Hematopoietic multipotent progenitor cell treated with erythropoietin and hydrocortisone succinate and interleukin-3 and kit ligand, for 4 days (in vitro differentiated cells): ENCODE measurements around the gene BHMT2.

ENCODE experiments used
- DNase-seq: peaks from one replicate; pipeline ENCODE4 v3.0.0-alpha.2; 2015

BHMT2 gene

GRCh38 chr5:79074641-79075040 is 5.1 kb downstream of the BHMT2 start:
- no peak for DNase-seq

- DNase-seq, result peak; percentile 6
Observed at GRCh38 chr5:79075646-79076426, 6.3 kb downstream of the BHMT2 start.

- DNase-seq, result no peak
Observed at GRCh38 chr5:79076819-79077218, 7.3 kb downstream of the BHMT2 start.

- no peak for DNase-seq
Observed at GRCh38 chr5:79077680-79078365, 8.3 kb downstream of the BHMT2 start.

GRCh38 chr5:79080804-79081203 is 11.2 kb downstream of the BHMT2 start:
- DNase-seq, result no peak

GRCh38 chr5:79081779-79082178 is 12.2 kb downstream of the BHMT2 start:
- DNase-seq, result no peak

- DNase-seq, result no peak
Observed at GRCh38 chr5:79086116-79086515, 16.5 kb downstream of the BHMT2 start.

GRCh38 chr5:79088507-79088906 is 18.9 kb downstream of the BHMT2 start:
- DNase-seq, result no peak

GRCh38 chr5:79091064-79091463 is 21.5 kb downstream of the BHMT2 start:
- DNase-seq, result no peak

- DNase-seq, result peak; percentile 50
Observed at GRCh38 chr5:79093762-79094161, 24.2 kb downstream of the BHMT2 start.

- peak; percentile 27 for DNase-seq
Observed at GRCh38 chr5:79105868-79106267, 36.3 kb downstream of the BHMT2 start.

- DNase-seq, result peak; percentile 78
Observed at GRCh38 chr5:79107020-79107796, 37.6 kb downstream of the BHMT2 start.

GRCh38 chr5:79108086-79108485 is 38.5 kb downstream of the BHMT2 start:
- DNase-seq, result no peak

GRCh38 chr5:79108792-79109191 is 39.2 kb downstream of the BHMT2 start:
- DNase-seq, result no peak

GRCh38 chr5:79109527-79110492 is 40.2 kb downstream of the BHMT2 start:
- DNase-seq, result peak; percentile 50

- DNase-seq, result no peak
Observed at GRCh38 chr5:79111387-79111959, 41.9 kb downstream of the BHMT2 start, which contains the start of gene BHMT. Gene BHMT, plus strand, starts transcription at chr5:79111809. Its CDS starts 77 bp downstream, at chr5:79111886.

- DNase-seq, result no peak
Observed at GRCh38 chr5:79111960-79112702, 42.6 kb downstream of the BHMT2 start.

- DNase-seq, result no peak
Observed at GRCh38 chr5:79112703-79113058, 43.1 kb downstream of the BHMT2 start.

GRCh38 chr5:79119486-79119885 is 49.9 kb downstream of the BHMT2 start:
- DNase-seq, result no peak

GRCh38 chr5:79120221-79120620 is 50.7 kb downstream of the BHMT2 start:
- no peak for DNase-seq

GRCh38 chr5:79122973-79123372 is 53.4 kb downstream of the BHMT2 start:
- peak; percentile 54 for DNase-seq
